Keratinocyte (primary cell): ENCODE measurements around the gene FBXO15.

ENCODE experiments used
- CTCF ChIP-seq, 3 experiments: IDR thresholded peaks in 1 of 3; conservative IDR thresholded peaks in 1 of 3; optimal IDR thresholded peaks in 1 of 3; 2 replicates in 2 of 3; 3 replicates in 1 of 3; pipeline versions ENCODE3 to v1.5.1; 2011; ENCODE audit warnings: low read length in 3 of 3, mild to moderate bottlenecking in 3 of 3, moderate library complexity in 2 of 3, control low read depth in 1 of 3, inconsistent platforms in 1 of 3; ENCODE audit not compliant: insufficient read depth in 2 of 3; ENCODE audit errors: extremely low read depth in 1 of 3
- EZH2 ChIP-seq: IDR thresholded peaks from one replicate; pipeline ENCODE4 v1.6.1; 2012; ENCODE audit warnings: inconsistent platforms, mild to moderate bottlenecking, low read length, moderate library complexity

DNA sequence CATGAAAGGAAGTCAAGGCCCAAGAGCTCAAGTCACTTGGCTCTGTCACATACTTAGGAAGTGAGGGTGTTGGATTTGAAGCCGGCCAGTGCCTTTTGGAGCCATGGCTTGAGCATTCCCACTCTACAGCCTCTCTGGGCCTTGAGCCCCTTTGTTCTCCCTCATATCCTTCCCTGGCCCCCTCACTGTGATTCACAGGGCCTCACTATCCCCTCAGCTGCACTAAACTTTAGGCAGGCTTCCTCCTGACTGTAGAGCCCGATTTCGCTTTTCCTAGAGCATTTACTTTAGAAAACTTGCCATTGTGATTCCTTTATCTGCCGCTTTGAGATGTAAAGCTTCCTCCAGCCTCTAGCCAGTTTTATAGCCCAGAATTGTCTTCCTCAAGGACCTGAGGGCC, 107.6 kb downstream of the FBXO15 start:
- TF ChIP-seq CTCF (optimal IDR thresholded peaks at IDR 0.05 in 1 of 3, IDR thresholded peaks at IDR 0.05 in 1 of 3, conservative IDR thresholded peaks at IDR 0.05 in 1 of 3; ENCODE audit: extremely low read depth in 1 of 3, insufficient read depth in 2 of 3, low read length in 3 of 3) (no peak), EZH2 (no peak)
